Measurements from ENCODE around the gene TMCO2. TPM values are rescaled to one million over a fixed set of nuclear protein-coding genes. Genes with fewer than 3 reads are reported as not detected.

Gene TMCO2
- polyA plus RNA-seq, 3 donors, result not detected

DNA sequence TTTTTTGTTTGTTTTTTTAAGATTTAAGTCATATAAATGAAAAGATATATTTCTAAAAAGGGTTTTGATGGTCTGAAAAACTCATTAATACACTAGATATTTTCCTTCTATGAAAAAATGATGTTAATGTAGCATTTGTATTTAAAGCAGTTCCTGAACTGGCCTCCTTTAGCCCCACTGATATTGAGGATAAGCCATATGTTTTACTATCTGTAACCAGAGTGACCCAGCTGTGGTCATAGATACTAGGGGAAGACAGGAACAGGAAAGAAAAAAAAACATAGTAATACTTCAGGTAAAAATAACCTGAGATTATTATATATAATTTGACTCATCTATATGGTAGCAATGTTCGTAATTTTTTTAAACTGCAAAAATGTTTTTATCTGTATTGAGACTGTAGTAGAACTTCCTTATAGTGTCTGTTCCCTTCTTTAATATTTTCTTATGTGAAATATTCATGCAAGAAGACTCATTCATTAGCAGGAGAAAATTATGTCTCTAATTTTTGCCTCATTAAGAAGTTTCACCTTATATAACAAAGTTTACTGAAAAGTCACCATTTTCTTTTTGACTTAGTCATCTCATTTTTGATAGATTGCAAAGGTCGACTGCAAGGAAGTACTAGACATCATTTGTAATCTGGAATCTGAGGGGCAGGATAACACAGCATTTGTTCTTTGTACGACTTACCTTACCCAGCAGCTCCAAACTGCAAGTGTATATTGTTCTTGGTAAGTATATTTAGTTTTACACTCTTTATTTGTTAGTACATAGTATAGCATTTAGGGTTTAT is 25.6 kb upstream of the TMCO2 start:
- no peak overlapping the region for H3K9ac ChIP-seq (ENCODE audit: insufficient read depth, low read length, poor library complexity, severe bottlenecking)
- H3K27me3 ChIP-seq (ENCODE audit: control insufficient read depth in 2 of 2, insufficient read depth in 2 of 2, low read length in 2 of 2), result no peaks in the 10 kb centered on the region
- no peaks in the 10 kb centered on the region for H3K27me3 Mint-ChIP-seq (ENCODE audit: low read depth in 3 of 3)
- no peaks in the 10 kb centered on the region for H3K4me1 ChIP-seq (ENCODE audit: control insufficient read depth in 1 of 2, insufficient read depth in 2 of 2, low read length in 2 of 2)
- no peak overlapping the region for H3K4me2 ChIP-seq (replicated peaks; ENCODE audit: extremely low read depth, low read length, poor library complexity, severe bottlenecking)
- H4K20me1 ChIP-seq (ENCODE audit: insufficient read depth, low read length), result peaks cover 5% of the 10 kb centered on the region
- H3K4me3 ChIP-seq (replicated peaks in 1 of 3; ENCODE audit: low read depth in 2 of 3, low read length in 3 of 3), result no peak overlapping the region
- H3K9me3 Mint-ChIP-seq, result no peaks in the 10 kb centered on the region
- H3K9me3 ChIP-seq (replicated peaks in 1 of 2; ENCODE audit: control insufficient read depth in 1 of 2, insufficient read depth in 1 of 2, low read length in 2 of 2), result no peaks in the 10 kb centered on the region
- intact Hi-C loops (cut with micrococcal nuclease), result loop anchor here in 1 of 2 donors (10.0 kb wide), 1 partner anchor 47 kb away; no protein-coding TSS in a partner anchor
- H3K36me3 Mint-ChIP-seq, result peaks cover 31 to 47% of the 10 kb centered on the region in 2 donors
- no peak overlapping the region for H3K27ac Mint-ChIP-seq
- no peak overlapping the region for H2AFZ ChIP-seq (ENCODE audit: insufficient read depth, low read depth, low read length, poor library complexity, severe bottlenecking)
- no peak overlapping the region for H3K4me3 Mint-ChIP-seq
- WGBS (ENCODE audit: insufficient coverage), result no CpG with 5 or more reads among the region's 3 CpGs
- H3K4me1 Mint-ChIP-seq, result no peaks in the 10 kb centered on the region
- H3K36me3 ChIP-seq (replicated peaks in 1 of 2; ENCODE audit: control insufficient read depth in 1 of 2, insufficient read depth in 2 of 2, low read length in 2 of 2), result peaks cover 15 to 72% of the 10 kb centered on the region in 2 donors
- no peak for DNase-seq
- H3K27ac ChIP-seq (ENCODE audit: low read depth in 1 of 2, low read length in 2 of 2), result no peak overlapping the region
- TF ChIP-seq, protein P1, sequence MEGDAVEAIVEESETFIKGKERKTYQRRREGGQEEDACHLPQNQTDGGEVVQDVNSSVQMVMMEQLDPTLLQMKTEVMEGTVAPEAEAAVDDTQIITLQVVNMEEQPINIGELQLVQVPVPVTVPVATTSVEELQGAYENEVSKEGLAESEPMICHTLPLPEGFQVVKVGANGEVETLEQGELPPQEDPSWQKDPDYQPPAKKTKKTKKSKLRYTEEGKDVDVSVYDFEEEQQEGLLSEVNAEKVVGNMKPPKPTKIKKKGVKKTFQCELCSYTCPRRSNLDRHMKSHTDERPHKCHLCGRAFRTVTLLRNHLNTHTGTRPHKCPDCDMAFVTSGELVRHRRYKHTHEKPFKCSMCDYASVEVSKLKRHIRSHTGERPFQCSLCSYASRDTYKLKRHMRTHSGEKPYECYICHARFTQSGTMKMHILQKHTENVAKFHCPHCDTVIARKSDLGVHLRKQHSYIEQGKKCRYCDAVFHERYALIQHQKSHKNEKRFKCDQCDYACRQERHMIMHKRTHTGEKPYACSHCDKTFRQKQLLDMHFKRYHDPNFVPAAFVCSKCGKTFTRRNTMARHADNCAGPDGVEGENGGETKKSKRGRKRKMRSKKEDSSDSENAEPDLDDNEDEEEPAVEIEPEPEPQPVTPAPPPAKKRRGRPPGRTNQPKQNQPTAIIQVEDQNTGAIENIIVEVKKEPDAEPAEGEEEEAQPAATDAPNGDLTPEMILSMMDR (IDR thresholded peaks at IDR 0.05), result no peak
- H3K79me2 ChIP-seq (ENCODE audit: insufficient read depth, low read length), result no peaks in the 10 kb centered on the region

DNA sequence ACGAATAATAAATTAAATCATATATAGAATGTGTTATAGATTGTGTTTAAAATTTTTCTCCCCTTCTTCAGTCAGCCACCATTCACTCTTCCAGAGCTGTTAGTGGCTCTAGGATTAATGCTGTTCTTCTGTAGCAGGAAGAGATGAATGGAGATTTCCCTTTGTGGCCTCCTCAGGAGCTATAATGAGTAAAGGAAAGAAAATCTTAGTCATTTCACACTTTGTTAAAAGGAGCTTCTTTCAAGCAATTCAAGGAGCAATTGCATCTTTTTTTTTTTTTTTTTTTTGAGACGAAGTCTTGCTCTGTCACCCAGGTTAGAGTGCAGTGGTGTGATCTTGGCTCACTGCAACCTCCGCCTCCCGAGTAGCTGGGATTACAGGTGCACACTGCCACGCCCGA is 23.7 kb upstream of the TMCO2 start:
- TF ChIP-seq, protein P1 (IDR thresholded peaks at IDR 0.05), result no peak
- Histone ChIP-seq H3K9ac (ENCODE audit: insufficient read depth, low read length, poor library complexity, severe bottlenecking) (no peak overlapping the region), H2AFZ (ENCODE audit: insufficient read depth, low read depth, low read length, poor library complexity, severe bottlenecking) (no peak overlapping the region), H4K20me1 (ENCODE audit: insufficient read depth, low read length) (peaks cover 8% of the 10 kb centered on the region), H3K79me2 (ENCODE audit: insufficient read depth, low read length) (no peaks in the 10 kb centered on the region), H3K9me3 (replicated peaks in 1 of 2; ENCODE audit: control insufficient read depth in 1 of 2, insufficient read depth in 1 of 2, low read length in 2 of 2) (no peaks in the 10 kb centered on the region), H3K4me2 (replicated peaks; ENCODE audit: extremely low read depth, low read length, poor library complexity, severe bottlenecking) (no peak overlapping the region), H3K4me1 (ENCODE audit: control insufficient read depth in 1 of 2, insufficient read depth in 2 of 2, low read length in 2 of 2) (no peaks in the 10 kb centered on the region), H3K36me3 (replicated peaks in 1 of 2; ENCODE audit: control insufficient read depth in 1 of 2, insufficient read depth in 2 of 2, low read length in 2 of 2) (peaks cover 18 to 76% of the 10 kb centered on the region in 2 donors), H3K27me3 (ENCODE audit: control insufficient read depth in 2 of 2, insufficient read depth in 2 of 2, low read length in 2 of 2) (no peaks in the 10 kb centered on the region), H3K4me3 (replicated peaks in 1 of 3; ENCODE audit: low read depth in 2 of 3, low read length in 3 of 3) (no peak overlapping the region), H3K27ac (ENCODE audit: low read depth in 1 of 2, low read length in 2 of 2) (no peak overlapping the region)
- H3K27ac Mint-ChIP-seq, result no peak overlapping the region
- no peak for DNase-seq
- no peaks in the 10 kb centered on the region for H3K4me1 Mint-ChIP-seq
- WGBS (ENCODE audit: insufficient coverage), result 95% methylated on average over 3 of the region's 6 CpGs
- no peaks in the 10 kb centered on the region for H3K27me3 Mint-ChIP-seq (ENCODE audit: low read depth in 3 of 3)
- intact Hi-C loops (cut with micrococcal nuclease), result loop anchor here in 1 of 2 donors (10.0 kb wide), 1 partner anchor 49 kb away; no protein-coding TSS in a partner anchor
- H3K36me3 Mint-ChIP-seq, result peaks cover 30 to 51% of the 10 kb centered on the region in 2 donors
- H3K9me3 Mint-ChIP-seq, result no peaks in the 10 kb centered on the region
- no peak overlapping the region for H3K4me3 Mint-ChIP-seq

Data from CD14-positive monocyte (primary cell).